22Rv1 (cell line): ENCODE results near the gene EDIL3.

ENCODE experiments used
- ZFX ChIP-seq: fragments of 450-650 bp; IDR thresholded peaks from 2 replicates; pipeline ENCODE4 v1.6.1; 2017; ENCODE audit warnings: antibody characterized with exemption, borderline replicate concordance
- TF ChIP-seq, protein P1 (sequence below): fragments of 450-650 bp; IDR thresholded peaks from 2 replicates; pipeline ENCODE4 v1.5.1; 2017; ENCODE audit warnings: mild to moderate bottlenecking

DNA sequence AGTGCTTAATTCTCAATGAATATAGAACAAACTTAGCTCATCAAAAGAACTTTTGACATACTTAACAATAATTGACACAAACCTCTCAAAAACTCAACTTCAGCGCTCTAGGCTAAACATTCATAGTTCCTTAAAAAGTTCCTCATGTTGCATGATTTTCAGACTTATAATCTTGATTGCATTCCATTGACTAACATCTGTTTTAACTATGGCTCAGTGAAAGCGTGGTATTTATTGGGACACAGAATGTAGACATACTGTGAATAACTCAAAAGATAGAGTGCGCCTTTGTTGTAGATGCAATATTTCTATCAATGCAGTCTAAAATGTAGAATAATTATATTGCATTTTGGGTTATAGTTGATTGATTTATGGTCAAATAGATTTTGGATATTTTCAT, 436.9 kb downstream of the EDIL3 start:
- TF ChIP-seq, protein P1, sequence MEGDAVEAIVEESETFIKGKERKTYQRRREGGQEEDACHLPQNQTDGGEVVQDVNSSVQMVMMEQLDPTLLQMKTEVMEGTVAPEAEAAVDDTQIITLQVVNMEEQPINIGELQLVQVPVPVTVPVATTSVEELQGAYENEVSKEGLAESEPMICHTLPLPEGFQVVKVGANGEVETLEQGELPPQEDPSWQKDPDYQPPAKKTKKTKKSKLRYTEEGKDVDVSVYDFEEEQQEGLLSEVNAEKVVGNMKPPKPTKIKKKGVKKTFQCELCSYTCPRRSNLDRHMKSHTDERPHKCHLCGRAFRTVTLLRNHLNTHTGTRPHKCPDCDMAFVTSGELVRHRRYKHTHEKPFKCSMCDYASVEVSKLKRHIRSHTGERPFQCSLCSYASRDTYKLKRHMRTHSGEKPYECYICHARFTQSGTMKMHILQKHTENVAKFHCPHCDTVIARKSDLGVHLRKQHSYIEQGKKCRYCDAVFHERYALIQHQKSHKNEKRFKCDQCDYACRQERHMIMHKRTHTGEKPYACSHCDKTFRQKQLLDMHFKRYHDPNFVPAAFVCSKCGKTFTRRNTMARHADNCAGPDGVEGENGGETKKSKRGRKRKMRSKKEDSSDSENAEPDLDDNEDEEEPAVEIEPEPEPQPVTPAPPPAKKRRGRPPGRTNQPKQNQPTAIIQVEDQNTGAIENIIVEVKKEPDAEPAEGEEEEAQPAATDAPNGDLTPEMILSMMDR = no peak
- TF ChIP-seq ZFX = no peak
